ENCODE results near the gene PRDX5. TPM values are rescaled to one million over a fixed set of nuclear protein-coding genes. Genes with fewer than 3 reads are reported as not detected.
A peak's percentile ranks its signal among the peaks of the same experiment; 100 is the strongest.

The PRDX5 gene
- total RNA-seq, 2 experiments from 2014 or later: 122 to 132 TPM

DNA sequence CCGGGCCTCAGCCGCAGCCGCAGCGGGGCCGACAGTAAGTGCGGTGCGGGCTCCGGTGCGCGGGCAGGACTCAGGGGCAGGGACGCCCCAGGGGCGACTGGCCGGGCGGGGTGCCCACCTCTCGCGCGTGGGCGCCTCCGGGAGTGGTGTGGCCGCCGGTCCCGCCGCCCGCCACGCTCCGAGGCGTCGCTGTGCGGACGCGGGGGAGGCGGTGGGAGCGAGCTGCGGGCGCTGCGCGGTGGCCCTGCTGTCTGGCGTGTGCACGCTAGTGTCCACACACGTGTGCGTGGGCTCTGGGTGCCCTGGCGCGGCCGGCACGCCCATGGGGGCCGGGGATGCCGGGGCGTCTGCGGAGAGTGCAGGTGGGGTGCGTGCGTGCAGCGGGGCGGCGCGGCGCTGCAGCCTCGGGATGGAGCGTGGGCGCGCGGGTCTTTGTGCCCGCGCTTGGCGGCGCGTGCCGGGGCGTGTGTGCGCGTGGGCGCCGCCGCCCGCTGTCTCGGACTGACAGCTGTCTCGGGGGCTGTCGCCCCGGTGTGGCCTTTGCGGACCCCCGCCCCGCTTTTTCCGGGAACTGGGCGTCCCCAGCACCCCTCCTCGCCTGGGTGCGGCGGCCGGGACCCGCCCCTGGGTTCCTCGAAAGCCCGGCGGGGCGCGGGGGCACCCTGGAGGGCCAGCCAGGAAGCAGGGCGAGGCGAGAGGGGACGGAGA is 26.0 kb upstream of the PRDX5 start:
- no peaks in the 10 kb centered on the region for H3K9me3 Mint-ChIP-seq
- intact Hi-C loops (cut with micrococcal nuclease): no loop called here
- peaks cover 42% of the 10 kb centered on the region for H3K27me3 Mint-ChIP-seq (ENCODE audit: low read depth)
- CTCF ChIA-PET: interaction anchor here (1.3 to 1.9 kb wide), 4 partner anchors 10 to 13 kb away, joined by 3 to 5 read pairs (median 4); partner anchors contain the start of gene ESRRA
- no peak overlapping the region for H3K4me3 Mint-ChIP-seq
- no peaks in the 10 kb centered on the region for H3K36me3 Mint-ChIP-seq (ENCODE audit: low read depth)
- no peak for DNase-seq
- peaks cover 5% of the 10 kb centered on the region for H3K4me1 Mint-ChIP-seq (ENCODE audit: low read depth)
- H3K27ac Mint-ChIP-seq: no peak overlapping the region

DNA sequence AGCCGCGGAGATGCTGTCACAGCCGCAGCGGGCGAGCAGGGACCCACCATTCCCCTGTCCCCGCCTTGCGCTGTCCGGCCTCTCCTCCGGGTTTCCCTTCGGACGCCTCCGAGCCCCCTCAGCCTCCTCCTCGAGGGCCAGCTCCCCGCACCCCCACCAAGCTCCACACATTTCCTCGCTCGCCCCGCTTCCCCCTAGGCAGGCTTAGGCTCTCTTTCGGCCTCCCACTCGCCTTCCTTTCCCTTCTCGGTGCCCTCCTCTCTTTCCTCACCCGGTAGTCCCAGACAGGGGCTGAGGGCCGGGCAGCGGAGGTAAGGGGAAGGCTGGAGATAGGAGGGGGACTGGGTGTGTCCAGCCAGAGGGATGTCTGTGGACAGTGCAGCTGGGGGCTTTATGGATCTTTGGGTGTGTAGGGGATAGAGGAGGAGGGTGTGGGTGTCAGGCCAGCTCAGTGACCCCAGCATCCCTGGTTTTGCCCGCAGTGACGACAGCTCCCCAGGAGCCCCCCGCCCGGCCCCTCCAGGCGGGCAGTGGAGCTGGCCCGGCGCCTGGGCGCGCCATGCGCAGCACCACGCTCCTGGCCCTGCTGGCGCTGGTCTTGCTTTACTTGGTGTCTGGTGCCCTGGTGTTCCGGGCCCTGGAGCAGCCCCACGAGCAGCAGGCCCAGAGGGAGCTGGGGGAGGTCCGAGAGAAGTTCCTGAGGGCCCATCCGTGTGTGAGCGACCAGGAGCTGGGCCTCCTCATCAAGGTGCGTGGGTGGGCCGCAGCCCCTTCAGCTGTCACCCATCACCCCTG is 25.3 kb upstream of the PRDX5 start:
- Mint-ChIP-seq H3K4me1 (ENCODE audit: low read depth) (peaks cover 8% of the 10 kb centered on the region), H3K9me3 (no peaks in the 10 kb centered on the region), H3K27me3 (ENCODE audit: low read depth) (peaks cover 49% of the 10 kb centered on the region), H3K27ac (no peak overlapping the region), H3K36me3 (ENCODE audit: low read depth) (no peaks in the 10 kb centered on the region), H3K4me3 (no peak overlapping the region)
- CTCF ChIA-PET: interaction anchor here (0.6 to 1.4 kb wide), 6 partner anchors 9 to 298 kb away, joined by 3 to 4 read pairs (median 3); no protein-coding TSS in a partner anchor
- intact Hi-C loops (cut with micrococcal nuclease): no loop called here
- no peak for DNase-seq

DNA sequence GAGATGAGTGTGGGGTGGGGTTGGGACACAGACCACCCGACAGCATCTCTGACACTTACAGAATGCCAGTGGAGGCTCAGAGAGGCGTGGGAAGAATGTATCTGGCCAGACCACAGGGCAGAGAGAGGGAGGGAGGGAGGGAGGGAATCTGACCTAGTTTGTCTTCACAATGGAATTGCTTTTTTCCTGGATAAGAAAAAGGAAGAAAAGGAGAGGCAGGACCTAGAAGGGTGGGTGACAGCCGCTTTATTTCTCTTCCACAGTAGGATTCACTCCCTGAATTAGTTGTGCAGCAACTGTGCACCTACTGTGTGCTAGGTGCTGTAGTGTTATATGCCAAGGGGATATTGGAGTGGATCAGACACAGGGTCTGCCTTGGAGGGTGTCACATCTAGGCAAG is 23.1 kb upstream of the PRDX5 start:
- Mint-ChIP-seq H3K27me3 (ENCODE audit: low read depth) (peaks cover 66% of the 10 kb centered on the region), H3K27ac (no peak overlapping the region), H3K9me3 (no peaks in the 10 kb centered on the region), H3K4me3 (no peak overlapping the region), H3K4me1 (ENCODE audit: low read depth) (peaks cover 14% of the 10 kb centered on the region), H3K36me3 (ENCODE audit: low read depth) (no peaks in the 10 kb centered on the region)
- DNase-seq: no peak
- intact Hi-C loops (cut with micrococcal nuclease): no loop called here
- CTCF ChIA-PET: interaction anchor here (0.8 to 1.0 kb wide), 2 partner anchors 10 kb away, joined by 3 read pairs; no protein-coding TSS in a partner anchor

DNA sequence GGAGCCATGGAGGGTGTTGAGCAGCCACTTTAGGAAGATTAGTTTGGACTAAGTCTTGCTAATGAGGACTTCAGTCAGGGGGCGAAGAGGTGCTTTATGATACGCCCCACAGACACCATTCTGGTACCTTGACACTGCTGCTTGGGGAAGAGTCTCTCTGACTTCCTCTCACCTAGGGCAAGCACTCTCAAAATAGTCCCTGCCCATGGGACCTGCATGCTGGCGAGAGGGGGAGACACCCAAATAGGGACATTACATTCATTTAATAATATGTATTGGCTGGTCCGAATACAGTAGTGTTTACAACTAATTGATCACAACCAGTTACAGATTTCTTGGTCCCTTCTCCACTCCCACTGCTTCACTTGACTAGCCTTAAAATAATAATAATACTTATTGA is 22.2 kb upstream of the PRDX5 start:
- CTCF ChIA-PET: interaction anchor here (1.0 kb wide), 1 partner anchor 9 kb away, joined by 3 read pairs; no protein-coding TSS in a partner anchor
- Mint-ChIP-seq H3K36me3 (ENCODE audit: low read depth) (no peaks in the 10 kb centered on the region), H3K4me3 (no peak overlapping the region), H3K27ac (no peak overlapping the region), H3K4me1 (ENCODE audit: low read depth) (peaks cover 17% of the 10 kb centered on the region), H3K9me3 (no peaks in the 10 kb centered on the region), H3K27me3 (ENCODE audit: low read depth) (peaks cover 73% of the 10 kb centered on the region)
- DNase-seq: no peak
- intact Hi-C loops (cut with micrococcal nuclease): no loop called here

DNA sequence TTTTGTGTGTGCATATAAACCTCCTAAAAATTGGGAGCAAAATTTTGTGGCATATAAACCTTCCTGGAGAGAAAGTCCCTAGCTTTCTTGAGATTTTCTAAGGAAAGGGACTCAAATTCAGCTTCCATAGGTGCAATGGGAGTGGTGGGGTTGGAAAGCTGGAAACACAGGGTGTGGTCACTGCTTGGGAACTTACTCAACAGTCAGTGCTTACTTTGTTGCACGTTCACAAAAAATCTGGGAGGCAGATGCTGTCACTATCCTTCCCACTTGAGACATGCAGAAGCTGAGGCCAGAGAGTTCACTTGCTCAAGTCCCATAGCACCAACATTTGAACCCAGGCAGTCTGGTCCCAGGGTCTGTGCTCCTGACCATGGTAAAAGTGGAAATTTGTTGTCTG is 21.7 kb upstream of the PRDX5 start:
- H3K27ac Mint-ChIP-seq: no peak overlapping the region
- H3K4me1 Mint-ChIP-seq (ENCODE audit: low read depth): peaks cover 19% of the 10 kb centered on the region
- no peaks in the 10 kb centered on the region for H3K9me3 Mint-ChIP-seq
- CTCF ChIA-PET: no interaction called here
- peaks cover 71% of the 10 kb centered on the region for H3K27me3 Mint-ChIP-seq (ENCODE audit: low read depth)
- no peak for DNase-seq
- no peaks in the 10 kb centered on the region for H3K36me3 Mint-ChIP-seq (ENCODE audit: low read depth)
- no peak overlapping the region for H3K4me3 Mint-ChIP-seq
- intact Hi-C loops (cut with micrococcal nuclease): no loop called here

DNA sequence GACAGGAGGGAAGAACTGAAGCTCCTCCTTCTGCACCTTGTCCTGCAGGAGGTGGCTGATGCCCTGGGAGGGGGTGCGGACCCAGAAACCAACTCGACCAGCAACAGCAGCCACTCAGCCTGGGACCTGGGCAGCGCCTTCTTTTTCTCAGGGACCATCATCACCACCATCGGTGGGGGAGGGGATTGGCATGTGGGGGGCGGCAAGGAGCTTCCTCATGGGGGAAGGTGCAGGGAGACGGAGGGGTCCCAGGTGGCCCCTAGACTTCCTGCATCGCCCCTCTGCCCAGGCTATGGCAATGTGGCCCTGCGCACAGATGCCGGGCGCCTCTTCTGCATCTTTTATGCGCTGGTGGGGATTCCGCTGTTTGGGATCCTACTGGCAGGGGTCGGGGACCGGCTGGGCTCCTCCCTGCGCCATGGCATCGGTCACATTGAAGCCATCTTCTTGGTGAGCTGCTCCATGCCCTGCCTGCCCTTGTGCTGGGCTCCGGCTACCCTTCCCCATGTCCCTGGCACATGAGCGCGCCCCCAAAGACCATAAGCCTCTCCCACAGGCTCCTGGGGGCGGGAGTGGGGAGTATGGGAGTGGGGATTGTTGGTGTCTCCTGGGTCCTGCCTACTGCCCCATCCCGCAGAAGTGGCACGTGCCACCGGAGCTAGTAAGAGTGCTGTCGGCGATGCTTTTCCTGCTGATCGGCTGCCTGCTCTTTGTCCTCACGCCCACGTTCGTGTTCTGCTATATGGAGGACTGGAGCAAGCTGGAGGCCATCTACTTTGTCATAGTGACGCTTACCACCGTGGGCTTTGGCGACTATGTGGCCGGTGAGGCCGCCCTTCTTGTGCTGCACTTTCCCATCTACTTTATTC is 20.9 kb upstream of the PRDX5 start:
- CTCF ChIA-PET: no interaction called here
- Mint-ChIP-seq H3K36me3 (ENCODE audit: low read depth) (no peaks in the 10 kb centered on the region), H3K4me3 (no peak overlapping the region), H3K9me3 (no peaks in the 10 kb centered on the region), H3K27ac (no peak overlapping the region), H3K27me3 (ENCODE audit: low read depth) (peaks cover 75% of the 10 kb centered on the region), H3K4me1 (ENCODE audit: low read depth) (peaks cover 19% of the 10 kb centered on the region)
- intact Hi-C loops (cut with micrococcal nuclease): no loop called here
- DNase-seq: no peak

DNA sequence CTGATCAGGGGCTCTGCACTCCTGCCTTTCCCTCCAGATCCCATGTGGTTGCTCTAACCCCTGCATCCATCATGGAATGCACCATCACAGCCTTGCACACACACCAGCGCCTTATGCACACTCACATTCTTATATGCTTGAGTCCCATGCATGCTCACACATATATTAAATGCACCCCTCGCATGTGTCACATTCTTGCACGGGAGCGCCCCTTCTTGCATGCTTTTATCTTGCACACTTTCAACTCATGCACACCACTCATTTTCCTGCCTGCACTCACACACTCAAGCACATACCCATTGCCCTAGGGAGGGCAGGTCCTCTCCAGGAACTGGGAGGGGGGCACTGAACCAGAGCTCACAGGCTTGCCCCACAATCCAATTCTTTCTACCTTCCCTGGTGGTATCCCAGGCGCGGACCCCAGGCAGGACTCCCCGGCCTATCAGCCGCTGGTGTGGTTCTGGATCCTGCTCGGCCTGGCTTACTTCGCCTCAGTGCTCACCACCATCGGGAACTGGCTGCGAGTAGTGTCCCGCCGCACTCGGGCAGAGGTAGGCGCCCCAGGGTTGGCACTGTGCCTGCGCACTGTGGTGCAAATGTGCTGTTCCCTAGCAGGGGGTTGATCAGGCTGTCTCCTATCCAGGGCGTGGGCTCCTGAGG is 20.1 kb upstream of the PRDX5 start:
- CTCF ChIA-PET: no interaction called here
- H3K4me1 Mint-ChIP-seq (ENCODE audit: low read depth): peaks cover 19% of the 10 kb centered on the region
- intact Hi-C loops (cut with micrococcal nuclease): no loop called here
- no peak for DNase-seq
- no peak overlapping the region for H3K27ac Mint-ChIP-seq
- H3K27me3 Mint-ChIP-seq (ENCODE audit: low read depth): peaks cover 71% of the 10 kb centered on the region
- no peaks in the 10 kb centered on the region for H3K36me3 Mint-ChIP-seq (ENCODE audit: low read depth)
- H3K9me3 Mint-ChIP-seq: no peaks in the 10 kb centered on the region
- no peak overlapping the region for H3K4me3 Mint-ChIP-seq

DNA sequence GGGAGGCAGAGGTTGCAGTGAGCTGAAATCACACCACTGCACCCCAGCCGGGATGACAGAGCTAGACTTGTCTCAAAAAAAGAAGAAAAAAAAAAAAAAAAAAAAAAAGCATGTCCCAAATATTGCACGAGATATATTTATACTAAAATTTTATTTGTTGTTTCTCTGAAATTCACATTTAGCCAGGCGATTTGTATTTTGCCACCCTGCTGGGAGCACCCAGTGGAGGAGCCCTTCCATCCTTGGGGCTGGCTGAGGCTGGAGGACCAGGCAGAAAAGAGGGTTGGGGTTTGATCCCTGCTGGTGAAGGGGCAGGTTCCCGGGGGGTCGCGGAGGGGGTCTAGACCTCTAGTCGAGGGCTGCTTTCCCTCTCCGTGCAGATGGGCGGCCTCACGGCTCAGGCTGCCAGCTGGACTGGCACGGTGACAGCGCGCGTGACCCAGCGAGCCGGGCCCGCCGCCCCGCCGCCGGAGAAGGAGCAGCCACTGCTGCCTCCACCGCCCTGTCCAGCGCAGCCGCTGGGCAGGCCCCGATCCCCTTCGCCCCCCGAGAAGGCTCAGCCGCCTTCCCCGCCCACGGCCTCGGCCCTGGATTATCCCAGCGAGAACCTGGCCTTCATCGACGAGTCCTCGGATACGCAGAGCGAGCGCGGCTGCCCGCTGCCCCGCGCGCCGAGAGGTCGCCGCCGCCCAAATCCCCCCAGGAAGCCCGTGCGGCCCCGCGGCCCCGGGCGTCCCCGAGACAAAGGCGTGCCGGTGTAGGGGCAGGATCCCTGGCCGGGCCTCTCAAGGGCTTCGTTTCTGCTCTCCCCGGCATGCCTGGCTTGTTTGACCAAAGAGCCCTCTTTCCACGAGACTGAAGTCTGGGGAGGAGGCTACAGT is 18.7 kb upstream of the PRDX5 start:
- H3K4me3 Mint-ChIP-seq: no peak overlapping the region
- no peaks in the 10 kb centered on the region for H3K9me3 Mint-ChIP-seq
- H3K4me1 Mint-ChIP-seq (ENCODE audit: low read depth): peaks cover 24% of the 10 kb centered on the region
- H3K36me3 Mint-ChIP-seq (ENCODE audit: low read depth): no peaks in the 10 kb centered on the region
- intact Hi-C loops (cut with micrococcal nuclease): no loop called here
- CTCF ChIA-PET: interaction anchor here (0.6 to 0.9 kb wide), 3 partner anchors 43 to 471 kb away, joined by 3 to 5 read pairs (median 4); no protein-coding TSS in a partner anchor
- H3K27me3 Mint-ChIP-seq (ENCODE audit: low read depth): peaks cover 64% of the 10 kb centered on the region
- DNase-seq: no peak
- no peak overlapping the region for H3K27ac Mint-ChIP-seq

DNA sequence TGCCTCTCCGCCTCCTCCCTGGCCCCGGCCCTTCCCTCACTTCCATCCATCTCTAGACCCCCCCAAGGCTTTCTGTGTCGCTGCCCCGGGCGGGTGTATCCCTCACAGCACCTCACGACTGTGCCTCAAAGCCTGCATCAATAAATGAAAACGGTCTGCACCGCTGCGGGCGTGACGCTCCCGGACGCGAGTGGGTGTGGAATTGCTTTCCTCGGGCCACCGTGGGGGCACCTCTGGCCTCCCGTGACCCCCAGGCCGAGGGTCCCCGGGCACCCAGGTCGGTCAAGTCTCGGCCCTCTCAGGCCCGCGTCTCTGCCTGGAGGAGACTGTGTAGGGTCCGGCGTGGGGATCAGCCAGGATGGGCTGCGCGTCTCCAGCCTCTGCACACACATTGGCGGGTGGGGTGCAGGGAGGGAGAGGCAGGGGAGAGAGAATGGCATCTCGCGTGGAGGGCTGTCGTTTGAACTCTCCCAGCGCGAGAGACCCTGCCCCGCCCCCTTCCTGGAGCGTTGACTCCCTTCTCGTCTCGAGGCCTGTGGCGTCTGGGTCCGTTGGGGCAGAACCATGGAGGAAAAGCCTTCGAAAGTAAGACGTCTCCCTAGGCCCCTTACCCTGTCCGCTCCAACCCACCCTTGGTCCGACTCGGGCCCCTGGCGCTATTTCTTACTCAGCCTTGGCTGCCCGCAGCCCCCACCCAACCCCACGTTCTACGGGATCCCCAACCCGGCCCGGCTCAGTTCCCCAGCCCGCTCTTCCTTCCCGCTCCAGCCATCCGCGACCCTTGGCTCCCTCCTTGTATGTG is 17.9 kb upstream of the PRDX5 start, which contains the start of gene CATSPERZ:
Gene CATSPERZ (plus strand): TSS at position 512 of the 802 bp plus-strand sequence. CDS start 53 bp downstream, at position 565.
- CTCF ChIA-PET: interaction anchor here (0.7 to 5.2 kb wide), 23 partner anchors 10 to 134 kb away, joined by 3 to 89 read pairs (median 5); partner anchors contain the start of genes BAD, CCDC88B, FERMT3 and GPR137
- intact Hi-C loops (cut with micrococcal nuclease): loop anchor here (1.0 to 2.0 kb wide), 2 partner anchors 96 to 299 kb away; no protein-coding TSS in a partner anchor
- H3K27ac Mint-ChIP-seq: no peak within 1 kb of the TSS
- no peak for DNase-seq
- H3K9me3 Mint-ChIP-seq: no peaks in the 10 kb centered on the region
- peak within 1 kb of the TSS; percentile 48 for H3K4me3 Mint-ChIP-seq
- H3K4me1 Mint-ChIP-seq (ENCODE audit: low read depth): peaks cover 25% of the 10 kb centered on the region
- H3K36me3 Mint-ChIP-seq (ENCODE audit: low read depth): no peaks in the 10 kb centered on the region
- H3K27me3 Mint-ChIP-seq (ENCODE audit: low read depth): peaks cover 58% of the 10 kb centered on the region

Measured in activated naive CD4-positive, alpha-beta T cell treated with anti-CD3 and anti-CD28 coated beads for 36 hours (primary cell).